MM.1S (cell line): ENCODE data around the gene MRPL58.

ENCODE experiments used
- DNase-seq: peaks from one replicate; pipeline ENCODE4 v3.0.0-alpha.2; 2015
- H2AFZ ChIP-seq: fragments of 300-600 bp; sonication (generic); 2 replicates; pipeline ENCODE4 v1.6.0; 2016; ENCODE audit warnings: antibody characterized with exemption, low read length
- H3F3A ChIP-seq: fragments of 300-600 bp; sonication (generic); 2 replicates; pipeline ENCODE4 v1.6.1; 2016; ENCODE audit warnings: mild to moderate bottlenecking, antibody characterized with exemption, low read length, moderate library complexity, mixed read lengths; ENCODE audit not compliant: insufficient read depth
- H3K27ac ChIP-seq: fragments of 300-600 bp; sonication (generic); 2 replicates; pipeline ENCODE4 v1.5.1; 2016; ENCODE audit warnings: mild to moderate bottlenecking, low read length
- H3K27me3 ChIP-seq: fragments of 300-600 bp; sonication (generic); replicated peaks from 2 replicates; pipeline ENCODE4 v1.6.0; 2016; ENCODE audit warnings: low read length; ENCODE audit not compliant: insufficient read depth
- H3K36me3 ChIP-seq: fragments of 300-600 bp; sonication (generic); replicated peaks from 2 replicates; pipeline ENCODE4 v1.6.1; 2016; ENCODE audit warnings: mild to moderate bottlenecking, low read length, mixed read lengths; ENCODE audit not compliant: insufficient read depth
- H3K4me1 ChIP-seq: fragments of 300-600 bp; sonication (generic); 2 replicates; pipeline ENCODE4 v1.6.1; 2016; ENCODE audit warnings: low read length, mixed read lengths
- H3K4me2 ChIP-seq: fragments of 300-600 bp; sonication (generic); 2 replicates; pipeline ENCODE4 v1.6.0; 2016; ENCODE audit warnings: low read depth, low read length
- H3K4me3 ChIP-seq: fragments of 300-600 bp; sonication (generic); 2 replicates; pipeline ENCODE4 v1.5.1; 2016; ENCODE audit warnings: low read length, mixed read lengths
- H3K79me2 ChIP-seq: fragments of 300-600 bp; sonication (generic); 2 replicates; pipeline ENCODE4 v1.6.1; 2016; ENCODE audit warnings: mixed run types, low read length, mixed read lengths
- H3K9ac ChIP-seq: fragments of 300-600 bp; sonication (generic); 2 replicates; pipeline ENCODE4 v1.6.1; 2016; ENCODE audit warnings: low read length, mixed read lengths
- H3K9me2 ChIP-seq: fragments of 300-600 bp; sonication (generic); replicated peaks from 2 replicates; pipeline ENCODE4 v1.6.1; 2016; ENCODE audit warnings: mild to moderate bottlenecking, low read length, mixed read lengths; ENCODE audit not compliant: insufficient read depth
- H3K9me3 ChIP-seq: fragments of 300-600 bp; sonication (generic); replicated peaks from 2 replicates; pipeline ENCODE4 v1.6.1; 2016; ENCODE audit warnings: mild to moderate bottlenecking, low read length, mixed read lengths; ENCODE audit not compliant: insufficient read depth
- H4K20me1 ChIP-seq: fragments of 300-600 bp; sonication (generic); 2 replicates; pipeline ENCODE4 v1.6.1; 2016; ENCODE audit warnings: mild to moderate bottlenecking, low read length, moderate library complexity, mixed read lengths; ENCODE audit not compliant: insufficient read depth
- CTCF ChIP-seq: fragments of 300-600 bp; sonication (generic); IDR thresholded peaks from 2 replicates; pipeline ENCODE4 v1.5.1; 2016; ENCODE audit warnings: antibody characterized with exemption, low read length, mixed read lengths
- EZH2 ChIP-seq: fragments of 300-600 bp; sonication (generic); optimal IDR thresholded peaks from 2 replicates; pipeline ENCODE3; 2017; ENCODE audit warnings: low read depth, mild to moderate bottlenecking, antibody characterized with exemption, low read length, mixed read lengths
- EZH2phosphoT487 ChIP-seq: fragments of 300-600 bp; sonication (generic); IDR thresholded peaks from 2 replicates; pipeline ENCODE4 v1.6.1; 2018; ENCODE audit warnings: antibody characterized with exemption, low read length

MRPL58 gene

DNA sequence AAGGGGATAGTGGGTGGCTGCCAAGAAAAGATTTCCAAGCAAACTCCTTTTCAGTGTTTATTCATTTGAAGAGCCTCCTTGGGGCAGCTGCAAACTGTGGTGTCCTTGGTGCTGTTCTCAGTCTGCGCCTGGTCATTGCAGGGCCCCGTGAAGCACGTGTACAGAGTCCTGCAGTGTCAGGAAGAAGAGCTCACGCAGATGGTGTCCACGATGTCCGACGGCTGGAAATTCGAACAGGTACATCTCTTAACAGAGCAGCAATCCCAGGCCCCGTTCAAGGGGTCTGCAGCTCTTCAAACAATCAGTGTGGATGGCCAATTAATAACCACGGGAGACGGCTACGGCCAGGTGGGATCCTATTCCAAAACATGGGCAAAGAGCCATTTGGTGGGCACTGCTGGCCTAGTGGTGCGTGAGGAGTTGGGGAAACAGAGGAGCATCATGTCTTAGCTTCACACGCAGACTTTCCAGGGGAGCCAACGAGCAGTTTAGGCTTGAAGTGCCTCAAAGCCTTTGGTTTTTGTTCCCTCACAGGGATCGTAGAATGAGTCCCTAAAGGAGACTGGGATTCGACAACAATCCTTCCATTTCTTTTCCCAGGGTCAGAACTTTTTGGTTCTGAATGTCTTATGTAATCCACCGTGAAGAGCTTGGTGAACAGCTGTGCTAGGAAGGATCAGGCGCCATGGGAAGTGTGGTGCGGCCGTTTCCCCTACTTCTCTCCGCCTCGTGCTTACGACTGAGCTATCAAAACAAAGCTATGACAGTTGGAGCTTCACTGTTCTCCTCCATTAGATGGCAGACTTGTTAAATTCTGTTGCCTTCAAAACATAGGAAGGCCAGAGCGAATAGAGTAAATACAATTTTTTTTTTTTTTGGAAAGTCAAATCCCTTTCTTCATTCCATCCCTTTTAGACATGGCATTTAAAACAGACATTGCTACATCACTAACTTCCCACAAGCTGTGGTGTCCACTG, 47.2 kb downstream of the MRPL58 start:
- Histone ChIP-seq H3K79me2 (no peaks in the 10 kb centered on the region), H2AFZ (no peak overlapping the region), H3K27me3 (no peaks in the 10 kb centered on the region), H3K4me2 (no peak overlapping the region), H3K9me2 (no peaks in the 10 kb centered on the region), H3K9me3 (no peaks in the 10 kb centered on the region), H3F3A (no peaks in the 10 kb centered on the region), H3K9ac (no peak overlapping the region), H3K4me1 (no peaks in the 10 kb centered on the region), H4K20me1 (no peaks in the 10 kb centered on the region), H3K27ac (no peak overlapping the region), H3K36me3 (no peaks in the 10 kb centered on the region; the same call in 1 of the 2 replicates), H3K4me3 (no peak overlapping the region)
- TF ChIP-seq EZH2phosphoT487, result no peak
- TF ChIP-seq CTCF, result peak; percentile 8; the same call in 1 of the 2 replicates
- TF ChIP-seq EZH2, result no peak
- DNase-seq, result no peak

- Histone ChIP-seq H3K9me3 (no peaks in the 10 kb centered on the region), H3K4me1 (peaks cover 7% of the 10 kb centered on the region), H3K9ac (no peak overlapping the region), H3K4me2 (no peak overlapping the region), H3K79me2 (no peaks in the 10 kb centered on the region), H3K27ac (no peak overlapping the region), H3K9me2 (no peaks in the 10 kb centered on the region), H3K36me3 (no peaks in the 10 kb centered on the region; the same call in 1 of the 2 replicates), H3F3A (peaks cover 4% of the 10 kb centered on the region; the same call in 1 of the 2 replicates), H3K4me3 (no peak overlapping the region), H4K20me1 (no peaks in the 10 kb centered on the region), H2AFZ (no peak overlapping the region), H3K27me3 (no peaks in the 10 kb centered on the region)
- TF ChIP-seq EZH2 (no peak), EZH2phosphoT487 (no peak), CTCF (no peak)
- DNase-seq, result no peak
Measured at GRCh38 chr17:75060434-75061054, 48.1 kb downstream of the MRPL58 start.

GRCh38 chr17:75061055-75061438, 48.6 kb downstream of the MRPL58 start:
- DNase-seq, result no peak
- H4K20me1 ChIP-seq, result no peaks in the 10 kb centered on the region
- no peak overlapping the region for H3K27ac ChIP-seq
- H3K4me1 ChIP-seq, result peaks cover 12% of the 10 kb centered on the region
- H3K4me2 ChIP-seq, result no peak overlapping the region
- H3K9me2 ChIP-seq, result no peaks in the 10 kb centered on the region
- H3K27me3 ChIP-seq, result no peaks in the 10 kb centered on the region
- no peaks in the 10 kb centered on the region for H3K9me3 ChIP-seq
- H2AFZ ChIP-seq, result no peak overlapping the region
- H3K4me3 ChIP-seq, result no peak overlapping the region
- no peak overlapping the region for H3K9ac ChIP-seq
- TF ChIP-seq EZH2phosphoT487, result no peak
- no peak for TF ChIP-seq CTCF
- no peak for TF ChIP-seq EZH2
- no peaks in the 10 kb centered on the region for H3K79me2 ChIP-seq
- no peaks in the 10 kb centered on the region; the same call in 1 of the 2 replicates for H3K36me3 ChIP-seq
- H3F3A ChIP-seq, result peaks cover 9% of the 10 kb centered on the region; the same call in 1 of the 2 replicates
